HEK293 (cell line): ENCODE data around the gene YWHAQ.

ENCODE experiments used
- FEZF1 ChIP-seq: fragments of 450-650 bp; formaldehyde crosslinking; IDR thresholded peaks from 2 replicates; pipeline ENCODE4 v1.5.1; 2016; ENCODE audit warnings: missing biosample characterization, missing genetic modification characterization
- MYNN ChIP-seq: fragments of 450-650 bp; formaldehyde crosslinking; IDR thresholded peaks from 2 replicates; pipeline ENCODE4 v1.5.1; 2016; ENCODE audit warnings: missing biosample characterization, missing genetic modification characterization, borderline replicate concordance
- TCF7L2 ChIP-seq: IDR thresholded peaks from 2 replicates; pipeline ENCODE4 v1.6.1; 2011; ENCODE audit warnings: low read depth, mild to moderate bottlenecking, inconsistent platforms, low read length, moderate library complexity, borderline replicate concordance
- ZFP69B ChIP-seq: fragments of 450-650 bp; formaldehyde crosslinking; IDR thresholded peaks from 2 replicates; pipeline ENCODE4 v1.5.1; 2016; ENCODE audit warnings: missing biosample characterization, missing genetic modification characterization
- ZNF138 ChIP-seq: fragments of 450-650 bp; formaldehyde crosslinking; IDR thresholded peaks from 2 replicates; pipeline ENCODE4 v1.5.1; 2016; ENCODE audit warnings: missing biosample characterization, missing genetic modification characterization, borderline replicate concordance
- ZNF660 ChIP-seq: fragments of 450-650 bp; IDR thresholded peaks from 2 replicates; pipeline ENCODE4 v1.5.1; 2018; ENCODE audit warnings: missing biosample characterization, mild to moderate bottlenecking, missing genetic modification characterization
- TF ChIP-seq, protein P1 (sequence below): fragments of 450-650 bp; formaldehyde crosslinking; IDR thresholded peaks from 2 replicates; pipeline ENCODE4 v1.5.1; 2016; ENCODE audit warnings: missing biosample characterization, missing genetic modification characterization
- TF ChIP-seq, protein P2 (sequence below): fragments of 450-650 bp; formaldehyde crosslinking; IDR thresholded peaks from 2 replicates; pipeline ENCODE4 v1.5.1; 2016; ENCODE audit warnings: missing biosample characterization, missing genetic modification characterization

DNA sequence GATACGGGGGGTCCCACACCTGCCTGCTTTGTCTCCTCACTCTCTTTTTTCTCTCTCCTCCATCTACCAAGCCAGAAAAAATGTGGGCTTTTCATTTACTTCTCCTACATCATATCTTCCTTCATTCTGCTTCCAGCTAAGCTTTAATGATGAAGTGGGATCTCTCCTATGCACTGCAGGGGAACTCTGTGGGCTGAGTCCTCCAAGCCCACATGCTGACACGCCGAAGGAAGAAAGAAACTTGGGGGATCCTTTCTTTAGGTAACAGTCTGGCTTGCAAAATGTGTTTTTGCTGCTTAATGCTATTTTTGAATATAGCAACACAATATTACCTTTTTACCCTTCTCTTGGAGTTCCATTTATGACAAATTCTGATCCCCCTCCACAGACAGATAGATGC is 33.6 kb upstream of the YWHAQ start:
- no peak for TF ChIP-seq ZNF138
- TF ChIP-seq, protein P1, sequence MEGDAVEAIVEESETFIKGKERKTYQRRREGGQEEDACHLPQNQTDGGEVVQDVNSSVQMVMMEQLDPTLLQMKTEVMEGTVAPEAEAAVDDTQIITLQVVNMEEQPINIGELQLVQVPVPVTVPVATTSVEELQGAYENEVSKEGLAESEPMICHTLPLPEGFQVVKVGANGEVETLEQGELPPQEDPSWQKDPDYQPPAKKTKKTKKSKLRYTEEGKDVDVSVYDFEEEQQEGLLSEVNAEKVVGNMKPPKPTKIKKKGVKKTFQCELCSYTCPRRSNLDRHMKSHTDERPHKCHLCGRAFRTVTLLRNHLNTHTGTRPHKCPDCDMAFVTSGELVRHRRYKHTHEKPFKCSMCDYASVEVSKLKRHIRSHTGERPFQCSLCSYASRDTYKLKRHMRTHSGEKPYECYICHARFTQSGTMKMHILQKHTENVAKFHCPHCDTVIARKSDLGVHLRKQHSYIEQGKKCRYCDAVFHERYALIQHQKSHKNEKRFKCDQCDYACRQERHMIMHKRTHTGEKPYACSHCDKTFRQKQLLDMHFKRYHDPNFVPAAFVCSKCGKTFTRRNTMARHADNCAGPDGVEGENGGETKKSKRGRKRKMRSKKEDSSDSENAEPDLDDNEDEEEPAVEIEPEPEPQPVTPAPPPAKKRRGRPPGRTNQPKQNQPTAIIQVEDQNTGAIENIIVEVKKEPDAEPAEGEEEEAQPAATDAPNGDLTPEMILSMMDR (tag by site-specific recombination) = no peak
- no peak for TF ChIP-seq FEZF1 (tag by site-specific recombination)
- TF ChIP-seq ZFP69B (tag by site-specific recombination) = no peak
- no peak for TF ChIP-seq ZNF660 (tag by site-specific recombination)
- no peak for TF ChIP-seq MYNN (tag by site-specific recombination)
- TF ChIP-seq, protein P2, sequence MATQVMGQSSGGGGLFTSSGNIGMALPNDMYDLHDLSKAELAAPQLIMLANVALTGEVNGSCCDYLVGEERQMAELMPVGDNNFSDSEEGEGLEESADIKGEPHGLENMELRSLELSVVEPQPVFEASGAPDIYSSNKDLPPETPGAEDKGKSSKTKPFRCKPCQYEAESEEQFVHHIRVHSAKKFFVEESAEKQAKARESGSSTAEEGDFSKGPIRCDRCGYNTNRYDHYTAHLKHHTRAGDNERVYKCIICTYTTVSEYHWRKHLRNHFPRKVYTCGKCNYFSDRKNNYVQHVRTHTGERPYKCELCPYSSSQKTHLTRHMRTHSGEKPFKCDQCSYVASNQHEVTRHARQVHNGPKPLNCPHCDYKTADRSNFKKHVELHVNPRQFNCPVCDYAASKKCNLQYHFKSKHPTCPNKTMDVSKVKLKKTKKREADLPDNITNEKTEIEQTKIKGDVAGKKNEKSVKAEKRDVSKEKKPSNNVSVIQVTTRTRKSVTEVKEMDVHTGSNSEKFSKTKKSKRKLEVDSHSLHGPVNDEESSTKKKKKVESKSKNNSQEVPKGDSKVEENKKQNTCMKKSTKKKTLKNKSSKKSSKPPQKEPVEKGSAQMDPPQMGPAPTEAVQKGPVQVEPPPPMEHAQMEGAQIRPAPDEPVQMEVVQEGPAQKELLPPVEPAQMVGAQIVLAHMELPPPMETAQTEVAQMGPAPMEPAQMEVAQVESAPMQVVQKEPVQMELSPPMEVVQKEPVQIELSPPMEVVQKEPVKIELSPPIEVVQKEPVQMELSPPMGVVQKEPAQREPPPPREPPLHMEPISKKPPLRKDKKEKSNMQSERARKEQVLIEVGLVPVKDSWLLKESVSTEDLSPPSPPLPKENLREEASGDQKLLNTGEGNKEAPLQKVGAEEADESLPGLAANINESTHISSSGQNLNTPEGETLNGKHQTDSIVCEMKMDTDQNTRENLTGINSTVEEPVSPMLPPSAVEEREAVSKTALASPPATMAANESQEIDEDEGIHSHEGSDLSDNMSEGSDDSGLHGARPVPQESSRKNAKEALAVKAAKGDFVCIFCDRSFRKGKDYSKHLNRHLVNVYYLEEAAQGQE (tag by site-specific recombination) = no peak
- no peak for TF ChIP-seq TCF7L2
